Measurements from ENCODE around the gene DHRS13. TPM values are rescaled to one million over a fixed set of nuclear protein-coding genes. Genes with fewer than 3 reads are reported as not detected.

DHRS13 gene
- total and polyA plus RNA-seq, 10 of the 15 experiments (the other 5 are each of a cell fraction or from before 2014, with no cell fraction given) = 0.18 to 55.2 (median 31.3) TPM; not detected in 1

- TF ChIP-seq CBX3 (IDR thresholded peaks at IDR 0.05; ENCODE audit: borderline replicate concordance, low read depth) = no peak
- TF ChIP-seq FOS (IDR thresholded peaks at IDR 0.05; ENCODE audit: borderline replicate concordance, extremely low read depth, insufficient read length) = no peak
- no peak for TF ChIP-seq PAX8 (IDR thresholded peaks at IDR 0.05)
- no peak for TF ChIP-seq JUND (IDR thresholded peaks at IDR 0.05; ENCODE audit: low read depth, low read length)
- TF ChIP-seq YBX1 (IDR thresholded peaks at IDR 0.05) = no peak
- no peak for TF ChIP-seq CUX1 (IDR thresholded peaks at IDR 0.05; ENCODE audit: insufficient replicate concordance, low read depth, low read length)
- peak; percentile 71 for TF ChIP-seq POLR2A (IDR thresholded peaks at IDR 0.05; ENCODE audit: low read depth, low read length)
- TF ChIP-seq NBN (IDR thresholded peaks at IDR 0.05) = peak; percentile 71
- TF ChIP-seq EP300 (IDR thresholded peaks at IDR 0.05; ENCODE audit: borderline replicate concordance in 1 of 2, control insufficient read depth in 1 of 2, low read depth in 2 of 2, low read length in 2 of 2) = no peak
- TF ChIP-seq, protein P1, sequence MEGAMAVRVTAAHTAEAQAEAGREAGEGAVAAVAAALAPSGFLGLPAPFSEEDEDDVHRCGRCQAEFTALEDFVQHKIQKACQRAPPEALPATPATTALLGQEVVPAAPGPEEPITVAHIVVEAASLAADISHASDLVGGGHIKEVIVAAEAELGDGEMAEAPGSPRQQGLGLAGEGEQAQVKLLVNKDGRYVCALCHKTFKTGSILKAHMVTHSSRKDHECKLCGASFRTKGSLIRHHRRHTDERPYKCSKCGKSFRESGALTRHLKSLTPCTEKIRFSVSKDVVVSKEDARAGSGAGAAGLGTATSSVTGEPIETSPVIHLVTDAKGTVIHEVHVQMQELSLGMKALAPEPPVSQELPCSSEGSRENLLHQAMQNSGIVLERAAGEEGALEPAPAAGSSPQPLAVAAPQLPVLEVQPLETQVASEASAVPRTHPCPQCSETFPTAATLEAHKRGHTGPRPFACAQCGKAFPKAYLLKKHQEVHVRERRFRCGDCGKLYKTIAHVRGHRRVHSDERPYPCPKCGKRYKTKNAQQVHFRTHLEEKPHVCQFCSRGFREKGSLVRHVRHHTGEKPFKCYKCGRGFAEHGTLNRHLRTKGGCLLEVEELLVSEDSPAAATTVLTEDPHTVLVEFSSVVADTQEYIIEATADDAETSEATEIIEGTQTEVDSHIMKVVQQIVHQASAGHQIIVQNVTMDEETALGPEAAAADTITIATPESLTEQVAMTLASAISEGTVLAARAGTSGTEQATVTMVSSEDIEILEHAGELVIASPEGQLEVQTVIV (IDR thresholded peaks at IDR 0.05; ENCODE audit: borderline replicate concordance, partially characterized antibody) = no peak
- TF ChIP-seq SREBF1 (IDR thresholded peaks at IDR 0.05; ENCODE audit: low read length) = no peak
- 0 out of 2 replicates have a peak, but pooled peaks have one; percentile 34 for TF ChIP-seq CBFB (IDR thresholded peaks at IDR 0.05; ENCODE audit: low read depth)
- TF ChIP-seq POU2F2 (IDR thresholded peaks at IDR 0.05; ENCODE audit: borderline replicate concordance, low read depth, low read length) = peak; percentile 27; the same call in 1 of the 3 replicates
- TF ChIP-seq ZNF622 (IDR thresholded peaks at IDR 0.05) = no peak
- no peak for TF ChIP-seq PML (IDR thresholded peaks at IDR 0.05; ENCODE audit: low read length)
- TF ChIP-seq JUNB (IDR thresholded peaks at IDR 0.05) = no peak
- TF ChIP-seq ETV6 (conservative IDR thresholded peaks at IDR 0.05 in 1 of 2, IDR thresholded peaks at IDR 0.05 in 1 of 2; ENCODE audit: borderline replicate concordance in 1 of 2, low read depth in 1 of 2) = no peak
- TF ChIP-seq, protein P2, sequence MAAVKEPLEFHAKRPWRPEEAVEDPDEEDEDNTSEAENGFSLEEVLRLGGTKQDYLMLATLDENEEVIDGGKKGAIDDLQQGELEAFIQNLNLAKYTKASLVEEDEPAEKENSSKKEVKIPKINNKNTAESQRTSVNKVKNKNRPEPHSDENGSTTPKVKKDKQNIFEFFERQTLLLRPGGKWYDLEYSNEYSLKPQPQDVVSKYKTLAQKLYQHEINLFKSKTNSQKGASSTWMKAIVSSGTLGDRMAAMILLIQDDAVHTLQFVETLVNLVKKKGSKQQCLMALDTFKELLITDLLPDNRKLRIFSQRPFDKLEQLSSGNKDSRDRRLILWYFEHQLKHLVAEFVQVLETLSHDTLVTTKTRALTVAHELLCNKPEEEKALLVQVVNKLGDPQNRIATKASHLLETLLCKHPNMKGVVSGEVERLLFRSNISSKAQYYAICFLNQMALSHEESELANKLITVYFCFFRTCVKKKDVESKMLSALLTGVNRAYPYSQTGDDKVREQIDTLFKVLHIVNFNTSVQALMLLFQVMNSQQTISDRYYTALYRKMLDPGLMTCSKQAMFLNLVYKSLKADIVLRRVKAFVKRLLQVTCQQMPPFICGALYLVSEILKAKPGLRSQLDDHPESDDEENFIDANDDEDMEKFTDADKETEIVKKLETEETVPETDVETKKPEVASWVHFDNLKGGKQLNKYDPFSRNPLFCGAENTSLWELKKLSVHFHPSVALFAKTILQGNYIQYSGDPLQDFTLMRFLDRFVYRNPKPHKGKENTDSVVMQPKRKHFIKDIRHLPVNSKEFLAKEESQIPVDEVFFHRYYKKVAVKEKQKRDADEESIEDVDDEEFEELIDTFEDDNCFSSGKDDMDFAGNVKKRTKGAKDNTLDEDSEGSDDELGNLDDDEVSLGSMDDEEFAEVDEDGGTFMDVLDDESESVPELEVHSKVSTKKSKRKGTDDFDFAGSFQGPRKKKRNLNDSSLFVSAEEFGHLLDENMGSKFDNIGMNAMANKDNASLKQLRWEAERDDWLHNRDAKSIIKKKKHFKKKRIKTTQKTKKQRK (IDR thresholded peaks at IDR 0.05; ENCODE audit: low read depth, low read length) = no peak
Measured at GRCh38 chr17:28896884-28897768, 5.8 kb downstream of the DHRS13 start, which contains the start of gene FLOT2 (continued).

All from GM12878 (cell line).